Fibroblast of mammary gland (primary cell): Measurements from ENCODE around the gene ZNF410.
A peak's percentile ranks its signal among the peaks of the same experiment; 100 is the strongest.
"Not testable (repeated sequence)": the region's sequence is repeated elsewhere in the genome, so short reads cannot be mapped to it uniquely, and the experiment has no call there.

Source experiments
- DNase-seq: peaks from one replicate; pipeline ENCODE4 v3.0.0-alpha.2; 2010; ENCODE audit warnings: low read depth
- H3K4me3 ChIP-seq: 2 replicates; pipeline ENCODE4 v1.5.1; 2011; ENCODE audit warnings: low read depth, mild to moderate bottlenecking, low read length, moderate library complexity; ENCODE audit not compliant: control insufficient read depth
- TF ChIP-seq, protein P1 (sequence below): conservative IDR thresholded peaks from 2 replicates; pipeline ENCODE4 v1.5.1; 2011; ENCODE audit warnings: low read depth, low read length, inconsistent platforms; ENCODE audit not compliant: control insufficient read depth, insufficient read depth

Gene ZNF410, protein sequence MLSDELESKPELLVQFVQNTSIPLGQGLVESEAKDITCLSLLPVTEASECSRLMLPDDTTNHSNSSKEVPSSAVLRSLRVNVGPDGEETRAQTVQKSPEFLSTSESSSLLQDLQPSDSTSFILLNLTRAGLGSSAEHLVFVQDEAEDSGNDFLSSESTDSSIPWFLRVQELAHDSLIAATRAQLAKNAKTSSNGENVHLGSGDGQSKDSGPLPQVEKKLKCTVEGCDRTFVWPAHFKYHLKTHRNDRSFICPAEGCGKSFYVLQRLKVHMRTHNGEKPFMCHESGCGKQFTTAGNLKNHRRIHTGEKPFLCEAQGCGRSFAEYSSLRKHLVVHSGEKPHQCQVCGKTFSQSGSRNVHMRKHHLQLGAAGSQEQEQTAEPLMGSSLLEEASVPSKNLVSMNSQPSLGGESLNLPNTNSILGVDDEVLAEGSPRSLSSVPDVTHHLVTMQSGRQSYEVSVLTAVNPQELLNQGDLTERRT

DNA sequence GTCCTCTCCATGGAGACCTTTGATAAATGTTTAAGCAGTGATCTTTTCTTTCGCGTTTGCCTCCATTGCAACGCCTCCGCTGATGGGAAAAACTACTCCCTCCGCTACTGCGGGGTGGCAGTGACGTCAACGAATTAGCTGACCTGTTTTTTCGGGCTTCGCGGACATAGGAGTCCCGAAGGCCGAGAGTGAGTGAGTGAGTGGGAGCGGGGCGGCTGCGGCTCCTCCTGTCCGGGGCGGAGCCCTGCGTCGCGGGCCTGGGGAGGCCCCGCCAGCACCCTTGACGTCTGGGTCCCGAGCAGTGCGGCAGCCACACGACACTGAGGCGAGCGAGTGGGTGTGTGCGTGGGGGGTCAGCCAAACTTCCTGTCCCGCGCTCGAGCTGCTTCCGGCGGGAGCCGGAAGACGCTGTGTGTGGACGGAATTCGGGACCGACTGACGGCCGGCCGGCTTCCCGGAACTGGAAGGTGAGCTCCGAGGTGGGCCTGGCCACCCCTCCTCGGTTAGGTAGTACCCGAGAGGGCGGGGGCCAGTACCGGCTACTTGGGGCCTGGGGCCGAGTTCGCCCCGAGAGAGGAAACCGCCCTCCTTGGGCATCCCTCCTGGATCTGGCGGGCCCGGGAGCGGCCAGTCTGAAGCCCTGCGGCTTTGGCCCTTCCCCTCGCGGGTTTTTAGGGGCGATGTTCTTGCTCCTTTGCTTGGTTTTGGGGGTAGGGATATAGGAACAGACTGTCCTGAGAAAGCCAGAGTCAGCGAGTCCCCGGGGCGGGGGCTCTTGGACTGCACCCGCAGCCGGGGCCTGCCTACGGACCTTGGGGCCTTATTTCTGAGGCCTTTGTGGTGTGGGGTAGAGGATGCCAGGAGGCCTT, at the start of gene ZNF410:
Gene ZNF410 (plus strand): TSS at position 411 of the 869 bp plus-strand sequence. CDS start 5,317 bp downstream, outside the sequence.
- peak within 1 kb of the TSS; percentile 91 for H3K4me3 ChIP-seq
- peak; percentile 98 for DNase-seq
- TF ChIP-seq, protein P1, sequence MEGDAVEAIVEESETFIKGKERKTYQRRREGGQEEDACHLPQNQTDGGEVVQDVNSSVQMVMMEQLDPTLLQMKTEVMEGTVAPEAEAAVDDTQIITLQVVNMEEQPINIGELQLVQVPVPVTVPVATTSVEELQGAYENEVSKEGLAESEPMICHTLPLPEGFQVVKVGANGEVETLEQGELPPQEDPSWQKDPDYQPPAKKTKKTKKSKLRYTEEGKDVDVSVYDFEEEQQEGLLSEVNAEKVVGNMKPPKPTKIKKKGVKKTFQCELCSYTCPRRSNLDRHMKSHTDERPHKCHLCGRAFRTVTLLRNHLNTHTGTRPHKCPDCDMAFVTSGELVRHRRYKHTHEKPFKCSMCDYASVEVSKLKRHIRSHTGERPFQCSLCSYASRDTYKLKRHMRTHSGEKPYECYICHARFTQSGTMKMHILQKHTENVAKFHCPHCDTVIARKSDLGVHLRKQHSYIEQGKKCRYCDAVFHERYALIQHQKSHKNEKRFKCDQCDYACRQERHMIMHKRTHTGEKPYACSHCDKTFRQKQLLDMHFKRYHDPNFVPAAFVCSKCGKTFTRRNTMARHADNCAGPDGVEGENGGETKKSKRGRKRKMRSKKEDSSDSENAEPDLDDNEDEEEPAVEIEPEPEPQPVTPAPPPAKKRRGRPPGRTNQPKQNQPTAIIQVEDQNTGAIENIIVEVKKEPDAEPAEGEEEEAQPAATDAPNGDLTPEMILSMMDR, result no peak

DNA sequence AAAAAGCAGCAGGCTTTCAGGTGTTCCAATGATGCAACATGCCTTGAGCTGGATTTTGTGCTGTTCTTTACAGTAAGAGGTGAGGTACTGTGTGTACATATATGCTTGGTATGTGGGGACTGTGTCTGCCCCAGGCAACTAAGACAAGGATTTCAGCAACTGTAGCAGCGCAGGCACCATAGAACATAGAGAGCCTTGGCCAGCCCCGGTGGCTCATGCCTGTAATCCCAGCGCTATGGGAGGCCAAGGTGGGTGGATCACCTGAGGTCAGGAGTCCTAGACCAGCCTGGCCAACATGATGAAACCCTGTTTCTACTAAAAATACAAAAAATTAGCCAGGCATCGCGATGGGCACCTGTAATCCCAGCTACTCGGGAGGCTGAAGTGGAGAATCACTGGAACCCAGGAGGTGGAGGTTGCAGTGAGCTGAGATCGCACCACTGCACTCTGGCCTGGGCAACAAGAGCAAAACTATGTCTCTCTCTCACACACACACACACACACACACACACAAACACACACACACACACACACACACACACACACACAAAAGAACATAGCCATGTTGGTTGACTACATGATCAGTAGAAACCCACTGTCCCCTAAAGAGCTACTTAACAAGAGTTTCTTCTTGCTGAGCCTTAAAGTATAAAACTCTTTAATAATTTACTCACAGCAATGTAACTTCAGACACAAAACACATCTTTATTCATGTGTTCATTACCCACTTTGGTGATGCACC, 48.2 kb upstream of the ZNF410 start:
- not testable (repeated sequence) for H3K4me3 ChIP-seq, DNase-seq

DNA sequence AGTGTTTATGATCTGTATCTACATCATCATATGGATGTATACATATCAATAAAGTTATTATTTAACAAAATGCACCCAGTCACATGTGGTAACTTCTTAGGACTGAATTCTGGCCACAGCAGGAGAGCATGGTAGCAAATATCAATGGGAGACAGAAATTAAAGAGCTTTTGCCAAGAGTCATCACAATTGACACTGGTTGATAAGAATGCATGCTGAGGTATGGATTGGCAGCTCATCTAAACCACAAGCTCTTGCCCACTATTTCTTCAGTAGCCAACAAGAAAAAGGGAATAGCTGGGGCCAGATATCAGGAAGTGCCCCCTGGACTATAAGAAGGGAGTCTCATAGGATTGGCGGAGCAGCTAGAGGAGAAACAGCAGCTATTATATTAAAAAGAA, 44.5 kb upstream of the ZNF410 start:
- H3K4me3 ChIP-seq, result no peak overlapping the region
- no peak for DNase-seq
- TF ChIP-seq, protein P1, result no peak

DNA sequence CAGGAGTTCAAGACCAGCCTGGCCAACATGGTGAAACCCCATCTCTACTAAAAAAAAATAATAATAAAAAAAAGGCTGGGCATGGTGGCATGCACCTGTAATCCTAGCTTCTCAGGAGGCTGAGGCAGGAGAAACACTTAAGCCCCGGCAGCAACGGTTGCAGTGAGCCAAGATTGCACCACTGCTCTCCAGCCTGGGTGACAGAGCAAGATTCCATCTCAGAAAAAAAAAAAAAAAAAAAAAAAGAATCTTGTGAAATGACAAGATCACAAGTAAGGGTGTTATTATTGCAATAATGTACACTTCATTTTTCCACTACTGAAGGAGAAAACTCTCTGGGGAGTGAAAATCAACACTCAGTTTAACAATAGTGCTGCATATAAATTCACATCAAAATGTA, 43.8 kb upstream of the ZNF410 start:
- no peak overlapping the region for H3K4me3 ChIP-seq
- TF ChIP-seq, protein P1, result no peak

DNA sequence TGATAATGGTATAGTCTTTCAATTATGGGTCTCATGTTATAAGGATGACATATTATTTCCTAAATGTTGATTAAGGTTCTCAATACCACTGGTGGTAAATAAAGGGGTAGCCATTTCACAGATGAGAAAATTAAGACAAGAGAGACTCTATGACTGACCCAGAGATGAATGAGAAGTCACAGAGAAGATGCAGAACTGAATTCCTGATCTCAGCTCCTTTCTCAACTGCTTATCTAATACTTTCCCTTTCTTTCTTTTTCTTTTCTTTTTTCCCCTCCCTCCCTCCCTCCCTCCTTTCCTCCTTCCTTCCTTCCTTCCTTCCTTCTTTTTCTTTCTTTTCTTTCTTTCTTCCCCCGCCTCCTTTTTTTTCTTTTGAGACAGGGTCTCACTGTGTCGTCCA, 43.4 kb upstream of the ZNF410 start:
- no peak for DNase-seq
- TF ChIP-seq, protein P1, result no peak
- no peak overlapping the region for H3K4me3 ChIP-seq

More for the DNA sequence above, 43.8 kb upstream of the ZNF410 start:
- DNase-seq, result no peak

DNA sequence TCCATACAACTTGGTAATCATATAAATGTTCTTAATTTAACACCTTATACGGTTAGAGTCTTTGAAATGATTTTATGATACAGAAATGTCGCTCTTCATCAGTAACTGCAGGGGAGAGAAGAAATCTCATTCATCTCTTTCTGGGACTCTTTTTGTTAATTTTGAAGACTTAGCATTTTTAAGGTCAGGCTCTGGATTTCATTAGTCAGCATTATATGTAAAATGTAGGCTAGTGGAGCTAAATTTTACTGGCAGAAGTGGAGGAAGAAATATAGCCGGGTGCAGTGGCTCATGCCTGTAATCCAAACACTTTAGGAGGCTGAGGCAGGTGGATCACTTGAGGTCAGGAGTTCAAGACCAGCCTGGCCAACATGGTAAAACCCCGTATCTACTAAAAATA, 39.7 kb upstream of the ZNF410 start:
- no peak overlapping the region for H3K4me3 ChIP-seq
- DNase-seq, result no peak
- TF ChIP-seq, protein P1, result no peak
